ENCODE measurements around the gene SULT1B1.

DNA sequence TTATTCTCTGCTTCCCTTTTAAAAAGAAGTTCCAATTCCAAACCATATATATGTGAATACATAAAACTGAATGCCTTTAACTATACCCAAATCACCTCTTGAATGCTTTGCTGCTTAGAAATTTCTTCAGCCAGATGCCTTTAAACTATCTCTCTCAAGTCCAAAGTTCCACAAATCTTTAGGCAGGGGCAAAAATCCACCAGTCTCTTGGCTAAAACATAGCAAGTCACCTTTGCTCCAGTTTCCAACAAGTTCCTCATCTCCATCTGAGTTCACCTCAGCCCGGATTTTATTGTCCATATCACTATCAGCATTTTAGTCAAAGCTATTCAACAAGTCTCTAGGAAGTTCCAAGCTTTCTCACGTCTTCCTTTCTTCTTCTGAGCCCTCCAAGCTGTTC is 49.8 kb downstream of the SULT1B1 start:
- TF ChIP-seq CTCF (IDR thresholded peaks at IDR 0.05) (no peak), EZH2phosphoT487 (IDR thresholded peaks at IDR 0.05) (no peak), EZH2 (IDR thresholded peaks at IDR 0.05) (no peak)
